GM19043 (cell line): ENCODE data around the gene CGNL1.

Experiments
- ATAC-seq: cut with Tn5 transposase; IDR thresholded peaks from one replicate; pipeline ENCODE4 v1.9.1; 2021; ENCODE audit warnings: low read depth; ENCODE audit not compliant: unreplicated experiment

The CGNL1 gene

GRCh38 chr15:57540211-57540610 is 163.9 kb downstream of the CGNL1 start:
- no peak for ATAC-seq

- no peak for ATAC-seq
Observed at GRCh38 chr15:57540736-57541135, 164.4 kb downstream of the CGNL1 start.

DNA sequence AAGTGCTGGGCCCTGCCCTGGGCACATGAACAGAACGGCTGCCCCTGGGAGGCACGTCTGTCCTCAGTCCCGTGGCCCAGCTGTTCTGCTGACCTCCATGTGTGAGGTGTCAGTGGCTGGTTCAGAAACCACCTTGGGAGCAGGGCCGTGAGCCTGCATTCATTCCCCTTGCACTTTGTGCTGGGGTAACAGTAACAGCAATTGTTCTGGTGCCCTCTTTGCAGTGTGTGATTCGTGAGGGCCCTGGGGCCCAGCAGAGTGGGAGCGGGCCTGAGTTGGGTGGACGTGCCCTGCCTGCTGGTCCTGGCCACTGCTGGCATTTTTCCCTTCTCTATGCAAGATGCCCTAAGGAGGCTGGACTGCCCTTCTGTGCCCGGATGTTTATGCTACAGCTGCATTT is 165.0 kb downstream of the CGNL1 start:
- ATAC-seq: no peak

- ATAC-seq: no peak
Observed at GRCh38 chr15:57541805-57542504, 165.7 kb downstream of the CGNL1 start.

DNA sequence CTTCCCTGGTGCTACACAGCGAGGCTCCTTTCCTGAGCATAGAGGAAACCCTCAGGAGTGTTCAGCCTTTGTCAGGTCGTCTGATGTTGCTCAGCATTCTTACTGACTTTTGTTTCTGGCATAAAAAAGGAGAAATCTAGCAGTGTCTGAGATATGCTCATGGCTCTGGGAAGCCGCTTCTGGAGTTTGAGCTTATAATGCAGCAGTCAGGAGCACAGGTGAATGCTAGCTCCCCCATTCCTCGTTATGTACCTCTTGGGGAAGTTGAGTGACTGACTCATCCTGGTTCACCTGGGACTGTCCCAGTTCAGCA is 166.2 kb downstream of the CGNL1 start:
- ATAC-seq: no peak

- no peak for ATAC-seq
Observed at GRCh38 chr15:57544848-57545480, 168.7 kb downstream of the CGNL1 start.

DNA sequence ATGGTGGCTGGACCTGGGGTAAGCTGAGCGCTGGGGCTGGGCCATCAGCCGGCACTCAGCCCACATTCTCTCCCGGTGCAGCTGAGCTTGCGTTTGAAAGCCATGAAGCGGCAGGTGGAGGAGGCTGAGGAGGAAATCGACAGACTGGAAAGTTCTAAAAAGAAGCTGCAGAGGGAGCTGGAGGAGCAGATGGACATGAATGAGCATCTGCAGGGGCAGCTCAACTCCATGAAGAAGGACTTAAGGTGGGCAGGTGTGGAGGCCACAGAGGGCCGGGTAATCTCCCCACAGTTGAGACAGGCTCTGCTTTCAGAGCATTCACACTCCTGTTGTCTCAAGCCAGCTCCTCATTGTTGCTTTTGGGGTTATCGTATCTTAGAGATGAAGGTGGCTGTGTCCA is 169.7 kb downstream of the CGNL1 start:
- no peak for ATAC-seq

- ATAC-seq: no peak
Observed at GRCh38 chr15:57547243-57547755, 171.0 kb downstream of the CGNL1 start.

GRCh38 chr15:57548351-57548750 is 172.0 kb downstream of the CGNL1 start:
- no peak for ATAC-seq

DNA sequence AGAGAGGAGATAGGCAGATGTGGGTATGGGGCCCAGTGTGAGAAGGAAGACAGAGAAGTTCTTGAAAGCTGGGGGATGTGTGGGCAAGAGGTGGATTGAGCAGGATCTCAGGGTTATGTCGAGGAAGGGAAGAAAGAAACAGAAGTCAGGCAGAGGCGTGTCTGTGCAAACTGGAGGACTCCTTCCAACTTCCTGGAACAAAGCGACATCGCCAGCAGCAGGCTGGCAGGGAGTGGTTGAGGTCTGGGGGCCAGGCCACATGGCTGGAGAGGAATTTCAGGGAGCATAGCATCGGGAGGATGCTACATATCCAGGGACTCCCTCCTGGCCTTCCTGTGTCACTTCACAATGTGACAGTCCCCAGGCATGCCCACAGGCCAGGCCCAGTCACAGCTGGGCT is 172.5 kb downstream of the CGNL1 start:
- ATAC-seq: no peak

- ATAC-seq: no peak
Observed at GRCh38 chr15:57549935-57550334, 173.6 kb downstream of the CGNL1 start.

- ATAC-seq: no peak
Observed at GRCh38 chr15:57550640-57551039, 174.3 kb downstream of the CGNL1 start.

DNA sequence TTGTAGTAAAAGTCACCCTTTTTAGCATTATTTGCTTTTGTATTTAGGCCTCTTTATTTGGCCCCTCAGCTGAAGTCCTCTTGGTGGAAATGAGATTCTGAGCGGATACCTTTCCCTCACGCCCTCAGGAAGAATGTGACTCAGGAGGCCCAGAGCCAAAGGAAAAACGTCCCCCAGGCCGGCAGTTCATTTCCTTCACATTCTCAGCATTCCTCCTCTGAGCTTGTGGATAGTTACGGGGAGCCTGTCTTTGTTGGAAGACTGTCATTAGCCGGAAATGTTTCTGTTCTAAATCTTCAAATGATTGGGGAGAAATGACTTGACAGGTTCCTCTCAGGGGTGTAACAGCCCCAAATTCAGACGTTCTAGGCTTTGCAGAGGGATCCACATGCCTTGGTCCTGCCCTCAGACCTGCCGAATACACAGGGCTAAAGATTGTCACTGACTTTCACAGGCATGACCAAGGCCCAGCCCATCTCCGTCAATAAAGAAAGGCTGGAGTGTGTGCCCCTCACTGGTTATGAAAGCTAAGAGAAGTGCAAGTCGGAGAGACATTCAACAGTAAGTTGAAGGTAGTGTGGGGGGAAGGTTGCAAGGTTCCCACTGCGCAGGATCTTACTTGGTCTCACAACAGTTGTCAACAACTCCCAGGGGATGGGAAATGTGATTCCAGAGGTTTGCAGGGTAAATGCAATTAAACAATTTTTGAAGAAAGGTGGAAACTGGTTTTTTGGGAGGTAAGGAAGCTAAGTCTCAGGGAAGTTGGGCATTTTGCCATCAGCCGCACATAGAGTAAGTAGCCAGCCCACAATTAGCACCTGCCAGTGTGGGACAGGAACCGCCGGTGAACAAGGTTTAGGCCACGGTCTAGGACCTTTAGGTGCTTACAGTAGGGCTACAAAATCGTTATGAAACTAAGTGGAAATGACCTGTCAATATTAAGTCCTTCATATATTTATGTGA is 175.7 kb downstream of the CGNL1 start:
- ATAC-seq: no peak

DNA sequence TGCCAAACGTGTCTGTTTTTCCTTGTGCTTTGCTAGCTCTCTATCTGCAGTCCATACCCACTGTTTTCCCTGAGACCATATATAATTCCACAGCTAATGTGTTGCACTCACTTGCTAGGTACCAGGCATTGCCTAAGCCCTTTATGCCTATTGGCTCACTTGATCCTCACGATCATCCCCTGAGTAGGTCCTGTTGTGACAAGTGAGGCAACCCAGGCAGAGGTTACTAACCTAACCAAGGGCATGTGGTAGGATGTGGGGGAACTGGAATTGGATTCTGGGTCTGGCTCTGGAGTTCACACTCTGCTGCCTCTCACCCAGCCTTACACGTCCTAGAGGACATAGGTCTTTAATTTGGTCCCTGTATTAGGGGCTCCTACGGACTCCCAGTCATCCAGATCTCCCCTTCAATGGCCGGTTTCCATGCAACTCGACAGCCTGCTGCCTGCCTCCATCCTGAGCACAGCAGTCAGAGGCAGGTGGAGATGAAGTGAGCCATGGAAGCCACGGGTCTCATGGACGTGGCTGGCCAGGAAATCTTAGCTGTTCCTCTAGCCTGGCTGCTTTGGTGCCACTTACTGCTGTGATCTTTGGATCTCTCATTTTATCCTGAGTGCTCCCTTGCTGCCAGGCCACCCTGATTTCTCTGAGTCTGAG is 176.5 kb downstream of the CGNL1 start:
- ATAC-seq: no peak

GRCh38 chr15:57553526-57553925 is 177.2 kb downstream of the CGNL1 start:
- ATAC-seq: no peak

DNA sequence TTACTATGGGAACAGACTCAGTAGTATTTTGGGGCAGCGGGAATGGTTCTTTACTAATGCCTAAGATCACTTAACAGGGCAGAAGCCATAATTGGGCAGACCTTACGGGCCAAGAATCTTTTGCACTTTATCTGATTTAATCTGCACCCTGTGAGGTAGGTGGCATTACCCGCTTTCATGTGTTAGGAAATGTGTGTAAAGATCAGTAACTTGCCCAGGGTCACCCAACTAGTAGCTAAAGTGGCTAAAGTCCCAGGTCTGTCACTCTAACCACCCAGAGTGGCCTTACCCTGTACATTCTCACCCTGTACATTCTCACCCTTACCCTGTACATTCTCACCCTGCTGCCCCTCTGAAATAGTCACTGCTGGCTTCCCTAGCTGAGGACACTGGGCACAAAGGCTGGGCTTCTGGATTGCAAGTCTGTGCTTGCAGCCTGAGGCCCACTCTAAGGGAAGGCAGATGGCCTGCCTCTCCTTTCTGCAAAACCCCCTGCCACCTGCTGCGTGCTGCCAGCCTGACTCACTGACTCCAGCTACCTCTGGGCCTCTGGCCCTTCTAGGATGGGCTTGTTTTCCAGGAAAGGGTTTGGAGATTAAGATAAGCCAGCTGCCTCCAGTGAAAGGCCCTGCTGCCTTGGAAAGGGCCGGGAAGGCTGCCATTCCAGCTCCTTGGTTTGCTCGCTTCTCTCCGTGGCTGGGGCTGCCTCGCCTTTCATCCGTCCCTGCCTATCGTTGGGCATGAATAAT is 177.9 kb downstream of the CGNL1 start:
- ATAC-seq: no peak

DNA sequence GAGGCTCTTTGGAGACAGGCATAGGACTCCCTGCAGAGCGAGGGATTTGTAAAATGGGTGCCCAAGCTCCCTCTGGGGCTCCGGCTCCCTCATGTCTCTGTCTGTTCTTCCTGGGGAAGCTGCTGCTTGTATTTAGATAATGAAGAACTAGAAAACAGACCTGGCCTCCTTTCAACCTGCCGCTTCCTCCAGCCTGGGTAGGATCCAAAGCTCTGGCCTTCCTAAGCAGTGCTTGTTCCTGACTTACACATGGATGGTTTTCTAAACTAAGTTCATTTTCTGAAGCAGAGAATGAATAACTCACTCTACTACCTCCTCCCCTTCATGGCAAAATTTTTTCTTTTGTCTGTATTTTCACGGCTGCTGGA is 178.5 kb downstream of the CGNL1 start:
- no peak for ATAC-seq

- no peak for ATAC-seq
Observed at GRCh38 chr15:57555270-57555669, 179.0 kb downstream of the CGNL1 start.

DNA sequence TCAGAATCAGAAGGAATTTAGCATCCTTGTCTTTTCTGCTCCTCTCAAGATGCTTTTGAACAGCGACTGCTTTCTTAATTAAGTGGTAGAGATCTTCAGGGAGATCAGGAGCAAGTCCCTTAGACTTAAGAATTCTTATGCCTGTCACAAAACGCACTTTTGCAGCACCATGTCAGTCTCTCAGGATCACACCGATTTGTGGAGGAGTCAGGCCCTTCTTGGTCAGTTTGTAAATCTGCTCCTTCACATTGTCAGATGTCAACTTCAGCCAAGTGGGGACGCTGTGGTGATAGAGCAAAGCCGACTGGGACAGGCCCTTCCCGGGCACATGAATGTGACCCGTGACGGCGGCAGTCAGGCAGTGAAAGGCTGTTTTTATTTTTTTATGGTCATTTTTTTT is 179.7 kb downstream of the CGNL1 start:
- no peak for ATAC-seq

DNA sequence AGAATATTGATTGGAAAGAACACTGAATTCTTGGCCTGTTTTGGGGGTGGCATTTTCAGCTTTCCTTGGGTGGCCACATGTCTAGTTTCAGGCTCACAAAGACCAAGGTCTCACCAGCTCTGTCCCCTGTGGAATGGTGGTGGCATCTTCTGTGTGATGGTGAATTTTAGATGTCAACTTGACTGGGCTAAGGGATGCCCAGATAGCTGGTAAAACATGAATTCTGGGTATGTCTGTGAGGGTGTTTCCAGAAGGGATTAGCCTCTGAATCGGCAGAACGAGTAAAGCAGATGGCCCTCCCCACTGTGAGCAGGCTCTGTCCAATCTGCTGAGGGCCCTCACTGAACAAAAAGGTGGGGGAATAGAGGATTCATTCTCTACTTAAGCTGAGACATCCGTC is 181.0 kb downstream of the CGNL1 start:
- no peak for ATAC-seq
